Measurements from ENCODE around the gene RORB. TPM values are rescaled to one million over a fixed set of nuclear protein-coding genes. Genes with fewer than 3 reads are reported as not detected.

The RORB gene
- total RNA-seq, 1 experiment from 2014 or later = not detected

- no peaks in the 10 kb centered on the region for H3K36me3 ChIP-seq (ENCODE audit: control insufficient read depth, insufficient read depth, low read length)
- intact Hi-C loops (cut with micrococcal nuclease; ENCODE audit: unreplicated experiment) = no loop called here
- TF ChIP-seq, protein P1, sequence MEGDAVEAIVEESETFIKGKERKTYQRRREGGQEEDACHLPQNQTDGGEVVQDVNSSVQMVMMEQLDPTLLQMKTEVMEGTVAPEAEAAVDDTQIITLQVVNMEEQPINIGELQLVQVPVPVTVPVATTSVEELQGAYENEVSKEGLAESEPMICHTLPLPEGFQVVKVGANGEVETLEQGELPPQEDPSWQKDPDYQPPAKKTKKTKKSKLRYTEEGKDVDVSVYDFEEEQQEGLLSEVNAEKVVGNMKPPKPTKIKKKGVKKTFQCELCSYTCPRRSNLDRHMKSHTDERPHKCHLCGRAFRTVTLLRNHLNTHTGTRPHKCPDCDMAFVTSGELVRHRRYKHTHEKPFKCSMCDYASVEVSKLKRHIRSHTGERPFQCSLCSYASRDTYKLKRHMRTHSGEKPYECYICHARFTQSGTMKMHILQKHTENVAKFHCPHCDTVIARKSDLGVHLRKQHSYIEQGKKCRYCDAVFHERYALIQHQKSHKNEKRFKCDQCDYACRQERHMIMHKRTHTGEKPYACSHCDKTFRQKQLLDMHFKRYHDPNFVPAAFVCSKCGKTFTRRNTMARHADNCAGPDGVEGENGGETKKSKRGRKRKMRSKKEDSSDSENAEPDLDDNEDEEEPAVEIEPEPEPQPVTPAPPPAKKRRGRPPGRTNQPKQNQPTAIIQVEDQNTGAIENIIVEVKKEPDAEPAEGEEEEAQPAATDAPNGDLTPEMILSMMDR (IDR thresholded peaks at IDR 0.05; ENCODE audit: insufficient read depth in 1 of 2, low read depth in 1 of 2, low read length in 1 of 2, severe bottlenecking in 1 of 2, unreplicated experiment in 1 of 2) = no peak
- no peaks in the 10 kb centered on the region for H3K36me3 Mint-ChIP-seq (ENCODE audit: insufficient read depth, unreplicated experiment)
- no peaks in the 10 kb centered on the region for H3K4me1 ChIP-seq
- no peaks in the 10 kb centered on the region for H3K27me3 ChIP-seq (replicated peaks; ENCODE audit: control insufficient read depth, insufficient read depth, low read length)
- no peak for DNase-seq
- no peaks in the 10 kb centered on the region for H3K4me1 Mint-ChIP-seq (ENCODE audit: low read depth, unreplicated experiment)
- CTCF ChIA-PET = no interaction called here
- H3K4me3 Mint-ChIP-seq (ENCODE audit: unreplicated experiment) = no peak overlapping the region
- H3K9me3 ChIP-seq = no peaks in the 10 kb centered on the region
- no peaks in the 10 kb centered on the region for H3K9me3 Mint-ChIP-seq (ENCODE audit: unreplicated experiment)
- POLR2A ChIA-PET = no interaction called here
- H3K4me3 ChIP-seq (ENCODE audit: low read depth, low read length) = no peak overlapping the region
- H3K27me3 Mint-ChIP-seq (ENCODE audit: insufficient read depth, unreplicated experiment) = no peaks in the 10 kb centered on the region
- H3K27ac Mint-ChIP-seq (ENCODE audit: unreplicated experiment) = no peak overlapping the region
- no TSS peak for BruUV-seq (replicated peaks)
These were observed 92.4 kb downstream of the RORB start for GRCh38 chr9:74589576-74589975.

DNA sequence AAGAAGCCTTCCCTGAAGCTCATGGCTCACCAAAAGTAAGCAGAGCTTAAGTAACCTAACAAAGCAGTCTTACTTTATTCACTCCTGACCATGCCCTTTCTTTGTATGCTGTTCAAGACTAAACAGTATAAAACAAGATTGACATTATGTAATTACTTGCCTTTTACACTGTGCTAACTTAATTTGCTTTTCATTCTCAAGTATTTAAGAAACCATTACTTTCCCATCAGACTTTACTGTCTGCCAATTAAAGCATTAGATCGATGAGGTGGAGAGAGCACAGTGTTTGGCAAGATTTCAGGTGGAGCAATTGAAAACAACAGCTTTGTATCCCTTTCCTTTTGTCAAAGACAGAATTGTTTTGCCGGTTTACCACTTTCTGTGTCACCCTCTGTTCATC is 98.2 kb downstream of the RORB start:
- Mint-ChIP-seq H3K4me3 (ENCODE audit: unreplicated experiment) (no peak overlapping the region), H3K36me3 (ENCODE audit: insufficient read depth, unreplicated experiment) (no peaks in the 10 kb centered on the region), H3K9me3 (ENCODE audit: unreplicated experiment) (no peaks in the 10 kb centered on the region), H3K4me1 (ENCODE audit: low read depth, unreplicated experiment) (no peaks in the 10 kb centered on the region), H3K27me3 (ENCODE audit: insufficient read depth, unreplicated experiment) (no peaks in the 10 kb centered on the region), H3K27ac (ENCODE audit: unreplicated experiment) (no peak overlapping the region)
- TF ChIP-seq, protein P1 (IDR thresholded peaks at IDR 0.05; ENCODE audit: insufficient read depth in 1 of 2, low read depth in 1 of 2, low read length in 1 of 2, severe bottlenecking in 1 of 2, unreplicated experiment in 1 of 2) = no peak
- no peak overlapping the region for H3K4me3 ChIP-seq (ENCODE audit: low read depth, low read length)
- intact Hi-C loops (cut with micrococcal nuclease; ENCODE audit: unreplicated experiment) = no loop called here
- ChIA-PET POLR2A (no interaction called here), CTCF (no interaction called here)
- no peak for DNase-seq
- no peaks in the 10 kb centered on the region for H3K4me1 ChIP-seq
- H3K27me3 ChIP-seq (replicated peaks; ENCODE audit: control insufficient read depth, insufficient read depth, low read length) = no peaks in the 10 kb centered on the region
- no peaks in the 10 kb centered on the region for H3K9me3 ChIP-seq
- H3K36me3 ChIP-seq (ENCODE audit: control insufficient read depth, insufficient read depth, low read length) = no peaks in the 10 kb centered on the region
- no TSS peak for BruUV-seq (replicated peaks)

GRCh38 chr9:74598874-74599273 is 101.7 kb downstream of the RORB start:
- Mint-ChIP-seq H3K9me3 (ENCODE audit: unreplicated experiment) (no peaks in the 10 kb centered on the region), H3K4me1 (ENCODE audit: low read depth, unreplicated experiment) (no peaks in the 10 kb centered on the region), H3K27ac (ENCODE audit: unreplicated experiment) (no peak overlapping the region), H3K36me3 (ENCODE audit: insufficient read depth, unreplicated experiment) (no peaks in the 10 kb centered on the region), H3K4me3 (ENCODE audit: unreplicated experiment) (no peak overlapping the region), H3K27me3 (ENCODE audit: insufficient read depth, unreplicated experiment) (no peaks in the 10 kb centered on the region)
- TF ChIP-seq, protein P1 (IDR thresholded peaks at IDR 0.05; ENCODE audit: insufficient read depth in 1 of 2, low read depth in 1 of 2, low read length in 1 of 2, severe bottlenecking in 1 of 2, unreplicated experiment in 1 of 2) = no peak
- Histone ChIP-seq H3K36me3 (ENCODE audit: control insufficient read depth, insufficient read depth, low read length) (no peaks in the 10 kb centered on the region), H3K9me3 (no peaks in the 10 kb centered on the region), H3K4me1 (no peaks in the 10 kb centered on the region), H3K27me3 (replicated peaks; ENCODE audit: control insufficient read depth, insufficient read depth, low read length) (no peaks in the 10 kb centered on the region), H3K4me3 (ENCODE audit: low read depth, low read length) (no peak overlapping the region)
- DNase-seq = no peak
- CTCF ChIA-PET = no interaction called here
- intact Hi-C loops (cut with micrococcal nuclease; ENCODE audit: unreplicated experiment) = no loop called here
- BruUV-seq (replicated peaks) = no TSS peak
- POLR2A ChIA-PET = no interaction called here
